ENCODE measurements around the gene TRIM44. TPM values are rescaled to one million over a fixed set of nuclear protein-coding genes. Genes with fewer than 3 reads are reported as not detected.

The TRIM44 gene
- total RNA-seq, 1 experiment from 2014 or later: 191 TPM

DNA sequence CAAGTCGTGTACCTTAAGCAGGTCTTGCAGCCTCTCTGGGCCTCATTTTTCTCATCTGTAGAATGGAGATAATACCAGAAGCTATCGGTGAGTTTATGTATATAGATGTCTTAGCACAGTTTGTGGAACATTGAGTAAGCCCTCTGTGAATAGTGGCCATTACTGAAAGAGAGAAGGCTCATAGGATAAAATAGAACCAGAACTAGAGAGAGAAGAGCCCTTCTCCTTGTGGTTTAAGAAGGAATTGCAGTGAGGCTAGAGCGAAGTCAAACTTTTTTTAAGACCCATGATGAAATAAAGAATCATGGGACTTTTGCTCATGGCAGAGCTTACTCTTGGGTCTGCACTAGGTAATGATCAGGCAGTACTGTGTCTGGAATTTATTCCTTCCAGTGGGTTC is 137.1 kb downstream of the TRIM44 start:
- intact Hi-C loops (cut with micrococcal nuclease; ENCODE audit: unreplicated experiment): no loop called here
- peaks cover 10% of the 10 kb centered on the region for H3K4me1 ChIP-seq (ENCODE audit: insufficient read depth, low read length, poor library complexity, severe bottlenecking)
- CTCF ChIA-PET: interaction anchor here (0.6 to 4.4 kb wide), 2 partner anchors 22 to 25 kb away, joined by 3 to 30 read pairs; no protein-coding TSS in a partner anchor
- TF ChIP-seq, protein P1, sequence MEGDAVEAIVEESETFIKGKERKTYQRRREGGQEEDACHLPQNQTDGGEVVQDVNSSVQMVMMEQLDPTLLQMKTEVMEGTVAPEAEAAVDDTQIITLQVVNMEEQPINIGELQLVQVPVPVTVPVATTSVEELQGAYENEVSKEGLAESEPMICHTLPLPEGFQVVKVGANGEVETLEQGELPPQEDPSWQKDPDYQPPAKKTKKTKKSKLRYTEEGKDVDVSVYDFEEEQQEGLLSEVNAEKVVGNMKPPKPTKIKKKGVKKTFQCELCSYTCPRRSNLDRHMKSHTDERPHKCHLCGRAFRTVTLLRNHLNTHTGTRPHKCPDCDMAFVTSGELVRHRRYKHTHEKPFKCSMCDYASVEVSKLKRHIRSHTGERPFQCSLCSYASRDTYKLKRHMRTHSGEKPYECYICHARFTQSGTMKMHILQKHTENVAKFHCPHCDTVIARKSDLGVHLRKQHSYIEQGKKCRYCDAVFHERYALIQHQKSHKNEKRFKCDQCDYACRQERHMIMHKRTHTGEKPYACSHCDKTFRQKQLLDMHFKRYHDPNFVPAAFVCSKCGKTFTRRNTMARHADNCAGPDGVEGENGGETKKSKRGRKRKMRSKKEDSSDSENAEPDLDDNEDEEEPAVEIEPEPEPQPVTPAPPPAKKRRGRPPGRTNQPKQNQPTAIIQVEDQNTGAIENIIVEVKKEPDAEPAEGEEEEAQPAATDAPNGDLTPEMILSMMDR (conservative IDR thresholded peaks at IDR 0.05; ENCODE audit: low read depth, low read length): peak; percentile 43; the same call in 1 of the 2 replicates
- no peak for TF ChIP-seq EZH2 (IDR thresholded peaks at IDR 0.05; ENCODE audit: borderline replicate concordance, low read depth, low read length, poor library complexity, severe bottlenecking)
- H3K9me3 ChIP-seq (ENCODE audit: low read depth, low read length, poor library complexity, severe bottlenecking): no peaks in the 10 kb centered on the region
- no peak for DNase-seq (ENCODE audit: low spot score)
- no TSS peak for BruUV-seq (replicated peaks)
- H3K27ac ChIP-seq (ENCODE audit: low read depth, low read length, poor library complexity, severe bottlenecking): no peak overlapping the region
- no peaks in the 10 kb centered on the region for H3K36me3 ChIP-seq (ENCODE audit: insufficient read depth, low read length, poor library complexity, severe bottlenecking)
- H3K4me3 ChIP-seq (ENCODE audit: low read depth, low read length, poor library complexity, severe bottlenecking): no peak overlapping the region
- POLR2A ChIA-PET (ENCODE audit: low non-redundant PET): no interaction called here
- H3K27me3 ChIP-seq (replicated peaks; ENCODE audit: insufficient read depth, low read depth, low read length, poor library complexity): no peaks in the 10 kb centered on the region

- Histone ChIP-seq H3K9me3 (ENCODE audit: low read depth, low read length, poor library complexity, severe bottlenecking) (no peaks in the 10 kb centered on the region), H3K4me3 (ENCODE audit: low read depth, low read length, poor library complexity, severe bottlenecking) (no peak overlapping the region), H3K27ac (ENCODE audit: low read depth, low read length, poor library complexity, severe bottlenecking) (no peak overlapping the region), H3K36me3 (ENCODE audit: insufficient read depth, low read length, poor library complexity, severe bottlenecking) (no peaks in the 10 kb centered on the region), H3K4me1 (ENCODE audit: insufficient read depth, low read length, poor library complexity, severe bottlenecking) (peaks cover 6% of the 10 kb centered on the region), H3K27me3 (replicated peaks; ENCODE audit: insufficient read depth, low read depth, low read length, poor library complexity) (no peaks in the 10 kb centered on the region)
- no peak for DNase-seq (ENCODE audit: low spot score)
- intact Hi-C loops (cut with micrococcal nuclease; ENCODE audit: unreplicated experiment): no loop called here
- no peak for TF ChIP-seq EZH2 (IDR thresholded peaks at IDR 0.05; ENCODE audit: borderline replicate concordance, low read depth, low read length, poor library complexity, severe bottlenecking)
- TF ChIP-seq, protein P1 (conservative IDR thresholded peaks at IDR 0.05; ENCODE audit: low read depth, low read length): no peak
- BruUV-seq (replicated peaks): no TSS peak
- CTCF ChIA-PET: interaction anchor here (1.4 kb wide), 1 partner anchor 21 kb away, joined by 26 read pairs; no protein-coding TSS in a partner anchor
- POLR2A ChIA-PET (ENCODE audit: low non-redundant PET): no interaction called here
These were observed 138.7 kb downstream of the TRIM44 start for GRCh38 chr11:35800970-35801953.

DNA sequence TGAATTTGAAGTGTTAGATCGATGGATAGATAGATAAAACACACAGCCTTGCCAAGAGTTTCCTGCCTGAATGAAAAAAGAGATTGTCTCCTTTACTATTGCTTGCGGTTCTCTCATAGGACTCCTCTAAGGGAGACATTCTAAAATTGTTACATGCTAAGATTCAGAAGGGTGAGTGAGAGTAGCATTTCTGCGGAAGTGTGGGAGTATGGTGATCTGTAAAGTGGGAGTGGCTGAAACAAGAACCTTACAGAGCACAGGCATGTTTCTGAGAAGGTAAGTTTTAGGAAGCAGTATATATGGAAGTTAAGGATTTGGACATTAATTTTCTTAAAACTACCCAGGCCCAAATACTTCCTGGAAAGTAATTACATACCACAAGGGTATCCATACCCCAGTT is 139.6 kb downstream of the TRIM44 start:
- H3K27ac ChIP-seq (ENCODE audit: low read depth, low read length, poor library complexity, severe bottlenecking): no peak overlapping the region
- TF ChIP-seq, protein P1 (conservative IDR thresholded peaks at IDR 0.05; ENCODE audit: low read depth, low read length): no peak
- TF ChIP-seq EZH2 (IDR thresholded peaks at IDR 0.05; ENCODE audit: borderline replicate concordance, low read depth, low read length, poor library complexity, severe bottlenecking): no peak
- BruUV-seq (replicated peaks): no TSS peak
- DNase-seq (ENCODE audit: low spot score): no peak
- ChIA-PET CTCF (no interaction called here), POLR2A (ENCODE audit: low non-redundant PET) (no interaction called here)
- H3K4me1 ChIP-seq (ENCODE audit: insufficient read depth, low read length, poor library complexity, severe bottlenecking): no peaks in the 10 kb centered on the region
- H3K4me3 ChIP-seq (ENCODE audit: low read depth, low read length, poor library complexity, severe bottlenecking): no peak overlapping the region
- H3K27me3 ChIP-seq (replicated peaks; ENCODE audit: insufficient read depth, low read depth, low read length, poor library complexity): no peaks in the 10 kb centered on the region
- intact Hi-C loops (cut with micrococcal nuclease; ENCODE audit: unreplicated experiment): no loop called here
- H3K9me3 ChIP-seq (ENCODE audit: low read depth, low read length, poor library complexity, severe bottlenecking): no peaks in the 10 kb centered on the region
- peaks cover 4% of the 10 kb centered on the region for H3K36me3 ChIP-seq (ENCODE audit: insufficient read depth, low read length, poor library complexity, severe bottlenecking)
